Amniotic epithelial cell (primary cell): ENCODE measurements around the gene PHB1.

Experiments
- DNase-seq: peaks from one replicate; pipeline ENCODE4 v3.0.0-alpha.2; 2010; ENCODE audit warnings: low read depth

Gene PHB1

DNA sequence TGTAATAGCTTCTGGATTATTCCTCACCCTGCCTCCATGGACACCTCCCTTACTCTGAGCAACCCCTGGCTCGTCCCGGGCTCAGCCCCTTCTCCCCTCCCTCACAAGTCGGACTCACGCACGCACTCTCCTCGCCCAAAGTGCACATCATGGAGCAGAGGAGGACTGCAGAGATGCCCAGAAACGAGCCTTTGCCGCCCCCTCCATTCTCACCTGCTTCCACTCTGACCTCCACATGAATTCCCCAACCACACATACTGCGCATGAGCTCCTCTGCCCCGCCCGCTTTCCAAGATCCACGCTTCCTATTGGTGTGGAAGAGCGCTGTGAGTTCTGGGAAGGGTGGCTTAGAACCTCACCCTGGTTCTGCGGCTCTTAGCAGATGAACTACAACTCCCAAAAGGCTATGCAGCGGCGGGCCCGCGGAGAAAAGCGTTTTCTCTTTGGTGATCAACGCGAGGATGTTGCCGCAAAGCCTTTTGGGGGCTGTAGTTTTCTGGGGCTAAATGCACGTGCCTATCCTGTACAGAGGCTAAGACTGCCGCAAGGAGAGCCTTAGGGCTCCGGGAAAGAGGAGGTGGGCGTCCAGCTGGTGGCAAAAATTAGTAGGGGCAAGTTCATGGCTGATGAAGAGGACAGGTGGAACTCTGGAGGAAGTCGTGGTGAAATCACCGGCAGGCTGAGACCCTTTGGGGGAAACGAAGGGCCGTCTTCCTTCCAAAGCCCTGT is at the start of gene PHB1:
TSS of gene PHB1 (minus strand) at position 261 of the 729 bp plus-strand sequence. CDS start 1,618 bp downstream, outside the sequence.
- peak; percentile 97 for DNase-seq

DNA sequence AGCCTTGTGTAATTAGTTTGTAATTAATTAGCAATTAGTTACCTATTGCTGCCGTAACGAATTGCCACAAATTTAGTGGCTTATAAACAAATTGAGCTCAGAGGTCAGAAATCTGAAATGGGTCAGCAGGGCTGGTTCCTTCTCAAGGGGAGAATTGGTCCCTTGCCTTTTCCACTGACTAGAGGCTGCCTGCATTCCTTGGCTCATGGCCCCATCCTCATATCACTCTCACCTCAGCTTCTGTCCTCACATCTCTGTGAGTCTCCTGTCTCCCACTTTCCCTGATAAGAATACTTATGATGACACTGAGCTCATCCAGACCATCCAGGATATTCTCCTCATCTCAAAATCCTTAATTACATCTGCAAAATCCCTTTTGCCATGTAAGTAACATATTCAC is 49.4 kb upstream of the PHB1 start:
- no peak for DNase-seq

DNA sequence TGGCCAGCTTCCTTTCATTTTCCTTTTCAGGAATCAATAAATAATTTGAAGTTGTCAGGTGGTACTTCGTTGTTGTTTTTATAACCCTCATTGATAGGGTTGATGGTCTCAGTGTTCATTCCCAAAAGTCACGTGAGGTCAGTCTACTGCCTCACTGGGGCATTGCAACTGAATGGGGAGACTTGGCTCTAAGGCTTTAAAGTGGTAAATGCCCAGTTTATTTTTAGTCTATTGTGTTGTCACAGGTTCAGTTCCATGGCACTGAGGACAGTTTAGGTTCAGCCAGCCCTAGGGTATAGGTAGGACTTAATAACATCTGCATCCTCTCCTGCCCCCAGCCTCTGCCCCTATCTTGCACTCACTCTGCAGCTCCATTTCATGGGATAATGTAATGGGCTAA is 46.9 kb upstream of the PHB1 start:
- DNase-seq, result no peak

DNA sequence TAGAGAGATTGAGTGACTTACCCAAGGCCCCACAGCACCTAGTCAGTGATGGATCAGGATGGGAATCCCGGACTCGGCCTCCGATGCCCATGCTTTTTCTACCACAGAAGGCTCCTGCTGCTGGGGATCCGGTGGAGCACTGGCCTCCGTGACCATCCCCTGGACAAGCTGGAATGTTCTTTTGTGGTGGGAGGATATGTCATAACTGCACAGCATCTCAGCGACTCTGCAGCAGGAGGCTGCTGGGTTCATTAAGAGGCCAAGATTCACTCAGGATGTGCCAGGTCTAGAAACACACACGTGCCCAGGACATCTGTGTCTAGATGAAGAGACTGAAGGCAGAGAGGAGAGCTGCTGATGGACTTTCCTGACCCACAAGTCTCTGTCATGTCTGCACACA is 45.7 kb upstream of the PHB1 start:
- DNase-seq, result peak; percentile 18

- no peak for DNase-seq
Measured at GRCh38 chr17:49459401-49459984, 44.8 kb upstream of the PHB1 start.

GRCh38 chr17:49457564-49458535 is 43.2 kb upstream of the PHB1 start:
- peak; percentile 46 for DNase-seq

GRCh38 chr17:49456183-49456965 is 41.7 kb upstream of the PHB1 start:
- DNase-seq, result peak; percentile 98

DNA sequence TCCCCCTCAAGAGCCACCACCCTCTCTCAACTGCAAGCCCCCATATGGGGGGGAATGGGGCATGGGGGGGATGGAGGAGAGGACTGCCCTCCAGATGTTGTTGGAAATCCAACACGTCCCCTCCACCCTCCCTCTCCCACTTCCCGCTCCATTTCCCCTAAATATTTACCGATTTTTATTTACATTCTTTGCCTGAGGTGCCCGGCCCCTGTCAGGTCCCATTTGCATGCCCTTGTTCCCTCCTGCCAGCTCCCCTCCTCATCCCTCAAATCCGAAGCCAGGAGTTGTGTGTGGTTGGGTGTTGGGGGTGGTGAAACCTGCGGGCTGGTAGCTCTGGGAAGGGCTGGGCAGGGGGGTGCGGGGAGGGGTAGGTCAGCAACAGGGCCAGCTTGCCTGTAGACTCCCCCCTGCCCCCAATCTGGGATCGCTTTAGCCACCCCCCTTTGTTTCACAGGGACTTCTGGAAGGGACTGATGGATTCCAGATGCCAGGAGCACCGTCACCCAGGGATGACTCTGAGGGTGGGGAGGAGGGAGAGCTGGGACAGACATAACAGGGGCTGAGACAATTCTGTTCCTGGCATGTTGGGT is 40.7 kb upstream of the PHB1 start:
- no peak for DNase-seq

DNA sequence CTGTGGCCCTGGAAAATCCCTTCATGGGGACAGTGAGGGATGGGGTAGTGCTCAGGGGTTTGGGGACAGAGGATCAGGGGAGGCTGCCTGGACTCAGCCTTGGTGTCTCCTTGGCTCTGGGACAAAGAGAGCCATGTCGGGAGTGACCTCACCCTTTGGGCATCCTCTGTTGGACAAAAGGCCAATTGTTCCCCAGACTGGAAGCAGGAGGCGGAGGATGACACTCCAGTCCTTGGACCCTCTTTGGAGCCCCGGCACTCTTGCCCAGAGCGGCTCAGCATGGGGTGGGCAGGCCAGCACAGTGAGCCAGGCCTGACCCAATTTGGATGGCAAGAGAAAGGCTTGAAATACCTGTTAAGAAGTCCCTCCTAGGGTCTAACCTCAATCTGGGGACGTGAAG is 39.4 kb upstream of the PHB1 start:
- DNase-seq, result no peak

DNA sequence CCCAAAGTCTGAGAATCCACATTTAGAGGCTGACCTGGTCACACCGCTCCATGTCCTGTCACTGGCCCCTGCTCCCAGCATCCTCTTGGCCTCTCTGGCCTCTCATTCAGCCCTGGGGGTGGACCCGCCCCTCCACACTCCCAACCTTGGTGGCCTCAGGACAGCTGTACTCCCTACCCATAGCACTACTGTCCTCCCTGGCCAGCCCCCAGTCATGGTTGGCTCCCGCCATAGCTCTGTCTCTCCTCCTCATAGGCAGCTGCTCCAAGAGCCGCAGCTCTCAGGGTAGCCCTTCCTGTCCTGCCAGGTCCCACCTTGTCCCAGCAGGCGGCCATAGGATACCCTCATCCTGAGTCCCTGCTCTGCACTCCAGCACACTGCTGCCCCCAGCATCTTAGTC is 38.0 kb upstream of the PHB1 start:
- DNase-seq, result no peak

DNA sequence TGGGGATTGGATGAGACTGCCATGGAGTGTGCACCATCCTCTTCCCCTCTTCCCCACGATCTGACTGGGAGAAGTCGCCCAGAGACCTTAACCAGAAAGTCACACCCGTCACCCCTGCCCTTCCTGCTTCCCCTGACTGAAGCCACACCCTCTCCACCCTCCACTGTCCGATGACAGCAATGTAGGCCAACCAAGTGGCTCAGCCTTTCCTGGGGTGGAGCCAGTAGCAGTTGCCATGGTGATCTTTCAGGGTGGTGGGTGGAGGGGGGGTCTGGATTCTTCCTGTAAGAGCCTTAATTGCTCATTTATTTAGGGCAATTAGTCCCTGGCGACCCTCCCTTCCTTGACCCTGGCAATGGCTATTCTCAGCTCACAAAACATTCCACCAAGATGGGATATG is 37.5 kb upstream of the PHB1 start:
- no peak for DNase-seq

DNA sequence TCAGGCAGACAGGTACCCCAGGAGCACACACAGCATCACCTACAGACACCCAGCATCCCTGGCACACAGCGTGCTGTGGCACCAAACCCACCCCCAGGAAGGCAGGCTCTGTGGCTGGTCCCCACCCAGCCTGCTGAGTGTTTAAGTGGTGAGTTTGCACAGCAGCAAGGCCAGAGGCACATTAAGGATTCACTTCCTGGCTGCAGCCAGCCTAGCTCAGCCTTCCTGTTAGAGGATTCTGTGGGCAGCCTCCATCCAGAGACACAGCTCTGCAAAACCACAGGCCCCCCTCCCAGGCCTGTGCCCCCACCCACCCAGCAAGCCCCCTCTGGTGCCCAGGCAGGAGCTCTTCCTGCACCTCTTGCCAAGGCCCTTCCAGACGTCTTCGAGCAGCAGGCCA is 36.1 kb upstream of the PHB1 start:
- no peak for DNase-seq

DNA sequence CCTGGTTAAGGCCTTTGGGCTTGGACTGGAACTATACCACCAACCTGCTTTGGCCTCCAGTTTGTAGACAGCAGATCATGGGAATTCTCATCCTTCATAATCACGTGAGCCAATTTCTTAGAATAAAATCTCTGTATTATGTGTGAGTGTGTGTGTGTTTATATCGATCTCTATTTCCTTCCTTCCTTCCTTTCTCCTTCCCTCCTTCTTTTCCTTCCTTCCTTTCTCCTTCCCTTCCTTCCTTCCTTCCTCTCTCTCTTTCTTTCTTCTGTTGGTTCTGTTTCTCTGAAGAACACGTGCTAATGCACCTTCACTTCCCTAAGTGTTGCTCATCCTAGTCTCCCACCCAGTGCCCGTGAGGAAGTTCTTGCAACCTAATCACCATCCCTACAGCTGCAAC is 35.5 kb upstream of the PHB1 start:
- DNase-seq, result no peak

GRCh38 chr17:49447628-49448302 is 33.1 kb upstream of the PHB1 start:
- DNase-seq, result no peak

- DNase-seq, result no peak
Measured at GRCh38 chr17:49445591-49445990, 30.9 kb upstream of the PHB1 start.

DNA sequence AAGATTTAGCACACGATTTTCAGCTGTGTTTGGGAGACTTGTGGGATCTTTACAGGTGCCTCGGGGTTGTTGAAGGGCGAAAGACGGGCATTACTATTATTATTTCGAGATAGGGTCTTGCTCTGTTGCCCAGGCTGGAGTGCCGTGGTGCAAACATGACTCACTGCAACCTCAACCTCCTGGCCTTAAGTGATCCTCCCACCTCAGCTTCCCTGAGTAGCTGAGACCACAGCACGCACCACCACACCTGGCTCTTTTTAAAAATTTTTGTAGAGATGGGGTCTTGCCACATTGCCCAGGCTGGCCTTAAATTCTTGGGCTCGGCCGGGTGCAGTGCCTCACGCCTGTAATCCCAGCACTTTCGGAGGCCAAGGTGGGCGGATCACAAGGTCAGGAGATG is 29.7 kb upstream of the PHB1 start:
- no peak for DNase-seq

GRCh38 chr17:49443862-49444261 is 29.2 kb upstream of the PHB1 start:
- no peak for DNase-seq

DNA sequence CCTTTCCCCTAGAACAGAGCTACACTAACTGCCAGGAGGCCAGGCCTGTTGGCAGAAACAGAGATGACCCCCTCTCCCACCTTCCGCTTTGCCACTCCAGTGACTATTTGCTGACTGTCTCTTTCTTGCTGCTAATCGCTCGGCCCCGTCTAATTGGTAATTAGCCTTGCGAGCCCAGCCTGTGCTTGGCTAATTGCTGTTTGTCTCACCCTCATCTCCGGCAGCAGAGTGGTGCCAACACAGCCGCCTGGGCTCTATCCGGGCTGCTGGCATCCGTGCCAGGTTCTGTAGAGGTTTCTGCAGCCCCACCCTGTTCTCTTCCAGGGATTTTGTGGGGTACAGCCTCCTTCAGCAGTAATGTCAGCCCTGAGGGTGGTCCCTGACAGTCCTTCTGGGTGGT is 27.4 kb upstream of the PHB1 start:
- DNase-seq, result no peak

DNA sequence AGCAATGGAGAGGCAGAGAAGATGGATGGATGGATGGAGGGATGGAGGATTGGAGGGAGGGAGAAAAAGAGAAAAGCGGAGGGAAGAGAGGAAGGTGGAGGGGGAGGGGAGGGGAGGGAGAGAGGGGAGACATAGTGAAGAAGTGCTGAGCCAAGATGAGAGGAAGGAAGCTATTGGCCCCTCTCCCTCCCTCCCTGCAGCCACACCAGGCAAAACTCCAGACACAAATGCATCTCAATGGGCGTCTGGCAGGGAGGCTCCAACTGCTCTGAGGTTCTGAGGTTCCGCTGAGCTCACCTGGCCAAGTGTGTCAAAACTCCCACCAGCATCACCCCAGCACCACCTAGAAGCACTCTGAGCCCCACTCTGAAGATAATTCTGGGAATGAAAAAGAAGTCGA is 26.9 kb upstream of the PHB1 start:
- no peak for DNase-seq

DNA sequence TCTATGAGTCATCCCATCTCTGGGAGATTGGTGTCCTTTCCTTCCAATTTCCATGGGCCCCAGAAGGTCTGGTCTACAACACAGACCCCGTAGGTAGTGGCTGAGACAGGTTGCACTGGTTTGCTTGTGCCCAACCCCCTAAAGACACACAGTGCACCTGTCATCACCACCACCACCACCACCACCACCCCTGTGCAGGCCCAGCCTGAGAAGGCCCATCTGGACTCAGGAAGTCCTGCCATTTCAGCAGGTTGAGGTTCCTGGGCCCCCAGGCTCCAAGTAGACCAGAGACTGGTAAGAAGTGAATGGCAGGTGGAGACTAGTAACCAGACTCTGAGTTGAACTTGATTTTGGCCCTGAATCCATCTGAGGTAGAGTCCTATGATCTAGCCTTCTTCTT is 25.9 kb upstream of the PHB1 start:
- no peak for DNase-seq
